ENCODE data around the gene IGF2R.

Gene IGF2R

DNA sequence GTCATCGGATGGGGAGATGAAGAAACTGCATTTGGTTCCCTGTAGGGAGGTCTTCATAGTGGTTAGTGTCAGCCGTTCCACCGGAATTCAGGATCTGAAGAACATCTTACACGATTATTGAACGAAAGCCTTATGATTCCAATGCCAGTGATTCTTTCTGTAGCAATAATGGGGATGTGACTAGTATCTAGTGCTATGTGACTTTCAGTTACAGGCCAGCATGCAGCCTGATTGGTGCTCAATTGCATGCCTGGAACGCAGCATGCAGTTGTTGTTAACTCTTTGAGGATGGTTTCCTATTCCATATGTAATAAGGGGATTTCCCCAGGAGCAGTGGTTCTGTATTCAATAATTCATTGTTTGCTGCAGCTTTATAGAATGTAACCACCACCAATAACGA lies 81.1 kb downstream of the IGF2R start:
- no peak for DNase-seq

DNA sequence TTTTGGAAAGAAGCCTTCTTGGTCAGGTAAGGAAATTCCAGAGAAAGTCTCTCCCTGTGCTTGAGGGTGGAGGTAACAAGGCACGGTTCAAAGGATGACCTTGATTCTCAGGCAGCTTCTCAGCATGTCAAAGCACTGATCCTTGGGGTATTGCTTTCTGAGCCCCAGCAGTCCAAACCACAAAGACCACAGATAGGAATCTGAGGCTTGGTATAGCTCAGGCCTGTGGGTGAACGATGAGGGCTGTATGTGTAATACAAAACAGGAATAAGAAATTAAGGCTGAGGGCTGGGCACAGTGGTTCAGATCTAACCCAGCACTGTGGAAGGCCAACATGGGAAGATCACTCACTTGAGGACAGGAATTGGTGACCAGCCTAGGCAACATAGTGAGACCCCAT lies 82.5 kb downstream of the IGF2R start:
- no peak for DNase-seq

DNA sequence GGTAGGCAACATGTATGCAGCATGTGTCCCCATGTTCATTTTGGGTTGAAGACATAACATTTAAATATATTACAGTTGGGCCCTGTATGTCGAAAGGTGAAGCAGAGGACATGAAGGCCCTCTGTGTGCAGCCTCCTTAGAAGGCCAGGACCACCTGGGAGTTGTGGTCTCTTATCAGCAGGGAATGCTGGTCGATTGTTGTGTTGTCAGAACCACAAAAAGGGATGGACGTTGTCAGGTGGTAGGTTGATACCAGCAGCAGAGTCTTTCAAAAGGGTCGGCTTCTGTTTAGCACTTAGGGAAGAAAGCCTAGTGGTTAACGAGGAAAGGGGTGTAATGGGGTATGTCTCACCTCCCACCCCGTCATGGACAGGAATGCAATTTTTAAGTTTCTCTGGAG lies 85.4 kb downstream of the IGF2R start:
- DNase-seq: no peak

DNA sequence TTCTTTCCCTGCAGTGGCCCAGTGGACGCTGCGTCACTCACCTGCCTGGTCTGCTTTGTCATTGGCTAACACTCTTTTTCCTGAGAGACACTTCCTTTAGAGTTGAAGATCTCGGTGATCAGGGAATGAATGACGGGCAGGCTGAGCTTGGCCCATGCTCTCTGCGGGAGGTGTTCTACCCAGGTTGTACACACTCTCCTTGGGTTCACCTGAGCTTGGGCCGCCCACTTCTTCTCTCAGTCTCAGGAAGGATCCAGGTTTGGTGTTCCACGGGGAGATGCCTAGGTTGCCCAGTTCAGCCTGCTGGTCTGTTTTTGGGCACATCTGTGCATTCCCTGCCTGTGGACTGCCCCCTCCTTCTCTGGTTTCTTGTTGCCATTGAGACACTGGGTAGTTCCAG lies 86.0 kb downstream of the IGF2R start:
- no peak for DNase-seq

DNA sequence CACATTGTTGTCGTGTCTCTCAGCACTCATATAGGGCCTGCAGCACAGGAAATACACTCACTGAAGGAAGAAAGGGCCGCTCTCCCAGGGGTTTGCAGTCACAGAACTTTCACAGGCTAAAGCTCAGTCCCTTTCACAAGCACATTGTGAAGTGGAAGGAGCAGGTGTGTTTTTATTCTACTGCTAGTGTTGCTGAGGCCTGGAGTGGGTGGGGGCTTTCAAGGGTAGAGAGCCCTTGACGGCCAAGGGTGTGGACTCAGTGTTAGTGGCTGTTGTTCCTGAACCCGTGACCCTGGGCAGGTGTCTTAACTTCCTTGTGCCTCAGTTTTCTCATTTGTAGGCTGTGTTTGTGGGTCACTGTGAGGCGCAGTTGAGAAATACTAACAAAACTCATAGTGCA lies 86.5 kb downstream of the IGF2R start:
- DNase-seq: no peak

DNA sequence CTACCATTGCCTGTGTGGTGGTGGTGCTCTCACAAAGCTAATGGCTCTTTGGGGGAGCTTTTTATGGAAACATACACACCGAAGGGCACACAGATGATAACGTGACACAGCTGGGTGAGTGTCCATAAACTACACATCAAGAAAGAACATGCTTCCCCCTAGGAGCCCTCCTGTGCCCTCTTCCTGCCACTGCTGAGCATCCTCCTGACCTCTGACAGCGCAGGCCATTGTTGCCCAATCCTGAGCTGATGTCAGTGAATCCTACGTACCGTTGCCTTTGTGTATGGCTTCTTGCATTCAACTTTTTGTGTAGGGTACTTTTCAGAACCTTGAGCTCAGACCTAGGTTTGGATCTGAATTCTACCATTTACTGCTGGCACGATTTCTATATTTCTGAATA lies 86.9 kb downstream of the IGF2R start:
- DNase-seq: no peak

DNA sequence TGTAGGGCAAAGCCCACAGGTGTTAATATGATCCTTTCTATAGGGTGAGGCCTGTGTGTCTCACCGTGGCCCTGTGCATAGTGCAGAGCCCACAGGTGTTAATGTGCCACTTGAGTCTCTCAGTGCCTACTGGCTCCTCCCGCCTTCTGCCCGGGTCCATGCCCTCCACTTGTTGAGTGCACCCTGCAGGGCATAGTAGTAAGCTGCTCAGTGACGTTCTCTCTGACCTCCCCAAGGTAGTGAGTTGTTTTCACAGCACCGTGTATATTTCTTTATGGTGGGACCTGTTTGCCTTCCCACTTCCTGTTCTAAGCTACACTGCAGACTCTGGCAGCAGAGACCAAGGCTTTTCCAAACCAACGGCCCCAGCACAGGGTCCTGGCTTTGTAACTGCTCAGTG lies 88.2 kb downstream of the IGF2R start:
- no peak for DNase-seq

DNA sequence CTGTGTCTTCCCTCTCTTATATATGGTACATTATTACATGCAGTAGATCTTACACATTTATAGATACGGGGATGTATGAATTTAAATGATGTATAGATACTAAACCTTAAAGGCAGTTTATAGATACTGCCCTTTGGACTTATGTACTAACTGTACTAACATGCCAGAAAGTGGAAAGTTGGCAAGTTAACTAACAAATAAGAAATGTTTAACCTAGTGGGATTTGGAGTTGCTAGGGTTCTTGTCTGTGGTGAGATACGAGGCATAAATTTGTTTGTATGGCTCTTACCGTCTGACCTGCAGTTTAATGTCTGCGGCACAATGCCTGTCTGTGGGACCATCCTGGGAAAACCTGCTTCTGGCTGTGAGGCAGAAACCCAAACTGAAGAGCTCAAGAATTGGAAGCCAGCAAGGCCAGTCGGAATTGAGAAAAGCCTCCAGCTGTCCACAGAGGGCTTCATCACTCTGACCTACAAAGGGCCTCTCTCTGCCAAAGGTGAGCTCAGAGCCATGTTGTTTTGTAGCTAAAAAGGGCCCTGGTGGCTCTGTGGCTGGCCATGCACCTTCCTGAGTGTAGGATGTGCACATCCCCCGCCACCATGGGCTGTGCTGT lies 89.8 kb downstream of the IGF2R start:
- no peak for DNase-seq

DNA sequence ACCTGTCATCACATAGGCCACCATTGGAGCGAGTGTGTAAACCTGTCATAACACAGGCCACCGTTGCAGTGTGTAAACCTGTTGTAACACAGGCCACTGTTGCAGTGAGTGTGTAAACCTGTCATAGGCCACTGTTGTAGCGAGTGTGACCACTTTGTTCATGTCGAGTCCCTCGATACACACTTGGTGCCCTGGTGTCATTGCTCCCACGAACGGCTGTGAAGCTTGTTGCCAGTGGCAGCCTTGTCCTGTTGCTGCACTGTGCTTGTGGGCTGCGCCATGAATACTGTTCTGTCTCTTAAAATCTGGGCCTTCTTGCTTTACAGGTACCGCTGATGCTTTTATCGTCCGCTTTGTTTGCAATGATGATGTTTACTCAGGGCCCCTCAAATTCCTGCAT lies 91.3 kb downstream of the IGF2R start:
- DNase-seq: no peak

DNA sequence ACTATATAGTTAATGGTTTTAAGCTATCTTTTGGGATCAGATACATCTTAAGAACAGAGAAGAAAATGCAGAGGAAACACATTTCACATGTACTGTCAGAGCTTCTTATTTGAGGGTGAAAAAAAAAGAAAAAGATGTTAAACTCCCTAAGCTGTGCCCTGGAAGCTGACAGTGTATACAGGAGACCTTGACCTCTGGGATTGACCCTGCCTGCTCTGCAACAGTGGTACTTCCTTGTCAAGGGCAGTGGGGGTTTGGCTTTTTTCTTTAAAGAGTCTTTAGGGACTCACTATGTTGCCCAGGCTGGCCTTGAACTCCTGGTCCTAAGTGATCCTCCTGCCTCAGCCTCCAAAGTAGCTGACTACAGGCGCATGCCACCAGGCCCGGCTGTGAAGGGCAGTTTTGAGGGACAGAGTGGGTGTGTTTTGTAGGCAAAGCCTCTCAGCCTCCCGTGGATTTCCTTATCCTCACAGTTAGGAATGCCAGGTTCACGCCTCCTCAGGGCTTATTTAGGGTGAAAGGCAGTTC lies 92.1 kb downstream of the IGF2R start:
- DNase-seq: no peak

DNA sequence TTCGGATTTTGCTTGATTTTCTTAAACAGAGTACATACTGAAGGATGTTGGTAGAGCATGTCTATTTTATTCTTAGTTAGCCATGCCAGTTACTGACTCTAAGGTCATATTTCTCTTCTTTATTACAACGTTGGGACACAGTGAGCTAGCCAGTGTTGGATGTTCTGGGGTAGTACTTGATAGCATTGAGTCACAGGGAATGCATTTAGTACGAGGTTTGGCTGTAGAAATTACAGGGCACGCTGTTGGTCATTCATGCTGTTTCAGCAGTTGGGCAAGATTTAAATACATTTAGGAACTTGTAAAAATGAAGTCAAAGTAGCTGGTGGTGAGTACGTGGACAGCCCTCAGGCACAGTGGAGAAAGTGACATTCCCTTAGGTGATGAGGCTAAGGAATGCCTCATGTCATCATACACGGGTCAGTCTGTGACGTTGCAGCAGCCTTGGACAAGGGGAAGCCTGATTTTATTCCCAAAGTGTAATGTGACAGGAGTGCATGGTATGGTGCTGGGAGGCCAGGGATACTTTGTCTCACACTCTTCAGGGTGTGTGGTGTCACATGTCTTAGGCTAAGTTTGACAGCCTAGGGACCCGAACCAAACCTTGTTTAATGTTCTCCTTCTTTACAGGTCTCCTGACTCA lies 95.0 kb downstream of the IGF2R start:
- DNase-seq: no peak

DNA sequence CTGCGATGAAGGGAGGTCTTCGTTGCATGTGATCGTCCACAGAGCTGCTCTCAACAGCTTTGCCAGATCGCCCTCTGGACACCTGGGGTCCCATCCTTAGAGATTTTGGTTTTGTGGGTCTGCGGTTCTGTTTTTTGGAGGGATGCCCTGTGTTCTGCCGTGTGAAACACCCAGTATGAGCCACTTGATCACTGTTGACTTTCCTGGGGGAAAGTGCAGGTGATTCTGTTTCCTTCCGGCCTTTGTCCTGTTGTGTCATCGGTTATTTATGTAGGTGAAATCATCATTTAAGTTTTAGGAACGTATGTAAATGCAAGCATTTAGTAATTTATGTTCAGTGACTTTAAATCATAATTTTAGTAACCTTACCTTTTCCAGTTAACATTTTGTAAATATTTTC lies 96.3 kb downstream of the IGF2R start:
- no peak for DNase-seq

DNA sequence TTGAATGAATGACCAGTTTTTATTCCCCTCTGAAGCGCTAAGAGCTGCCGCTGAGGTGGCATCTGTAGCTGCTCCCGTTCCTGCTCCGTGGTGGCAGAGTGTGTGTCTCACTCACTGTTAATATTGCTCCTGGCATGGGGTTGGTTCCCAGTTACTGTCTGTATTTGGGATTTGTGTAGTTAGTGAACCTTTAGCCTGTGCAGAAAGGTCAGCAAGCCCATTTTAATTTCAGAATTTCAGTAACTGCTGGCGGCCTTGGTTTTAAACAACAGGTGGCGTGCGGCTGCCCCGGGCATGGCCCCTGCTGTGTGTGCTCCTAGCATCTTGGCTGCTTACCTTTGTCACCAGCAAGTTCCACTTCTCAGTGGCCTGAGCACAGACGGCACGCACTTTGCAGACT lies 98.7 kb downstream of the IGF2R start:
- no peak for DNase-seq

DNA sequence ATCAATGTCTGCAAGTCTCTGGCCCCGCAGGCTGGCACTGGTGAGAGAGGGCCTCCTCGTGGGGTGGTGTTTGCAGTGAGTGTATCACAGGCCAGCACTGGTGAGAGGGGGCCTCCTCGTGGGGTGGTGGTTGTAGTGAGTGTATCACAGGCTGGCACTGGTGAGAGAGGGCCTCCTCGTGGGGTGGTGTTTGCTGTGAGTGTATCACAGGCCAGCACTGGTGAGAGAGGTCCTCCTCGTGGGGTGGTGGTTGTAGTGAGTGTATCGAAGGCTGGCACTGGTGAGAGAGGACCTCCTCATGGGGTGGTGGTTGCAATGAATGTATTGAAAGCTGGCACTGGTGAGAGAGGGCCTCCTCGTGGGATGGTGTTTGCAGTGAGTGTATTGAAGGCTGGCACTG lies 99.5 kb downstream of the IGF2R start:
- DNase-seq: no peak

DNA sequence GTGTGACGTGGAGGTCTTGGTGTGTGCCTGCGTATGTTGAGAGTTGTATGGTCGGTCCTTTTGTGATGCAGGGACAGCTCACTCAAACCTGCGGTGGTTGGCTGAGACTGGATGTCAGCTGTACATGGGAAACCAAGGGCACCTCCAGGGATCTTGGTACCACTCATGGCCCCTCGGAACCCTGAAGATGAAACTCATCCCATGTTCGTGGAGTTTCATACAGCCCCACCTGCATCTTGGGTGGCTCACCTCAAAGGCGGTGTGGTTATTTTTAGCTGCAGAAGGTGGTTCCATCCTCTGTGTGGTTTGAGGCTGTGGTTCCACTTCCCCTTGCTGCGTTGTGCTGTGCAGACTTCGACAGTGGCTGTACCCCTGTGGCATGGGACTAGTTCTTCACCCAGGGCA lies 100.2 kb downstream of the IGF2R start:
- DNase-seq: no peak

DNA sequence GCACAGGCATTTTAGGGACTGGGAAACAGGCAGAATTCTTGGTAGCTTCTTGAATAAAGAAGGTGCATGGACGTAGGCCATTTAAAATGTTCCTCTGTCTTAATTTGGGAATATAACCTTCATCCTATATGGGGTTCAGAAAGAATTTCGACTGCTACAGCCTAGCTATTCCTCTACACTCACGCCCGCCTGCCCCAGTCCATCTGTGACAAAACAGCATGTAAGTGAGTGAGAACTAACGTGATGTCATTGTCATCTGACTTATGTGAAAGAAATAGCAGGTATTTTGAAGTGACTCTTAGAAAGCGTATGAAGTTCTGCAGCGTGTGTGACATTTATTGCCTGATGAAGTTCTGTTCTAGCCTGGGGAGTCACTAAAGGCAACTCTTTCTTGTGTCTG lies 100.6 kb downstream of the IGF2R start:
- no peak for DNase-seq

DNA sequence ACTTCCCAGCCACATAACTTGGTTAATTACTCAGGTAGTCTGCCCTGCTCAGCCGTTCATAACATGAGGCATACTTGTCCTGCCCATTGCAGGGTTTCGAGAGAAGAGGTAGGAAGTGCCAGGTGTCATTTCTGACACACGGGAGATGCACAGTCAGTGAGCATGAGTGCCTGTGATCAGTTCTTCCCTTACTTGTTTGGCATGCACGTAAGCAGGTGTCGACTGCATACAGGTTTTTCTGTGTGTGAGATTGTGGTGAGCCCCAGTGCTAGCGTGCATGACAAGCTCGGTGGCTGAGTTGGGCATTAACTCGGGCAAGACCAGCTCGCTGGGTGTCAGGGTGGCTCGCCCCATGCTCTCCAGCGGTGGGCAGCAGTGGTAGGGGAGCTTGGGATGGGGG lies 101.5 kb downstream of the IGF2R start:
- DNase-seq: no peak

DNA sequence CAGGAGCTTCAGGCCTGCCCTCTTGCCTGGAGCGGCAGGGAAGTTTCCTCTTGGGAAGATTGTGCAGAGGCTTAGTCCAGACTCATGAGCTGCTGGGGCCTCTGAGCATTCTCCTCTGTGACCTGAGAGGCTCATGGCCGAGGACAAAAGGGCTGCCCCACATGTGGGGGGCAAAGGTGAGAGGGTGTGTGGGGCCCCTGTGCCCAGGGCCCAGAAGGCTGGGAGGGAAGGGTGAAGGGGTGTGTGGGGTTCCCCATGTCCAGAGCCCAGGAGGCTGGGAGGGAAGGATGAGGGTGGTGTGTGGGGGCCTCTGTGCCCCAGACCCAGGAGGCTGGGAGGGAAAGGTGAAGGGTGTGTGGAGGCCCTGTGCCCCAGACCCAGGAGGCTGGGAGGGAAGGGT lies 101.9 kb downstream of the IGF2R start:
- DNase-seq: no peak

DNA sequence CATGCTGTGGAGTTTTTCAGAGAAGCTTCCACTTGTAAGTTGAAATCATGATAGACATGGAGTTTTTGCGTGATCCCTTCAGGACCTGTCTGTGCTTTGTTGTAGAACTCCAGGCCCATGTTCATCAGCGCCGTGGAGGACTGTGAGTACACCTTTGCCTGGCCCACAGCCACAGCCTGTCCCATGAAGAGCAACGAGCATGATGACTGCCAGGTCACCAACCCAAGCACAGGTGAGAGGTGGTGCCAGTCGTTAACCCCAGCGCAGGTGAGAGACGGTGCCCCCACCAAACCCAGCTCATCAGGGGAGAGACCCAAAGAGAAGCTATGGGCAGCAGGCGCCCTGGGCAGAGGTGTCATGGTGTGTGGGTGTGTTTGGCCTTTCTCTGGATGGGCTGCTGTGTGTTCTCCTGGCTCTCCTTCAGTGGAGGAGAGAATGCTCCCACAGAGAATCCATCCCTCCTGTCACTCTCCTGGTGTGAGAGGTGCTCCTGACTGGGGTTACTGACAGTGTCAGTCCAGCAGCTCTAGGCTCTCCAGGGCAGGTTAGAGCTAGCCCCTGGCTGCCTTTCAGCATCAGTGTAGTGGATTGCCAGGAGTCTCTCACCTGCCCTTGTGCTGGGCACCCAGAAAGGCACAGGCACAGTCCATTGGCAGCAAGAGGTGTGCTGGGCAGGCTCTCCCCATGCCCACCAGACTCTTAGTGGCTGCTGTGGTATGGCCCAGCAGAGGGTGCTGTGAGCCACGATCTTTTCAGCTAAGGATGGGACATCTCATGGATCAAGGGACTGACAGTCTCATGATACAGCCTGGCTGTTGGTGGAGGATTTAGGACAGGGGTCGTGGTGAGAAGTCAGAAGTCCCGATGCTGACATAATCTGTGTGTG lies 103.2 kb downstream of the IGF2R start:
- no peak for DNase-seq

DNA sequence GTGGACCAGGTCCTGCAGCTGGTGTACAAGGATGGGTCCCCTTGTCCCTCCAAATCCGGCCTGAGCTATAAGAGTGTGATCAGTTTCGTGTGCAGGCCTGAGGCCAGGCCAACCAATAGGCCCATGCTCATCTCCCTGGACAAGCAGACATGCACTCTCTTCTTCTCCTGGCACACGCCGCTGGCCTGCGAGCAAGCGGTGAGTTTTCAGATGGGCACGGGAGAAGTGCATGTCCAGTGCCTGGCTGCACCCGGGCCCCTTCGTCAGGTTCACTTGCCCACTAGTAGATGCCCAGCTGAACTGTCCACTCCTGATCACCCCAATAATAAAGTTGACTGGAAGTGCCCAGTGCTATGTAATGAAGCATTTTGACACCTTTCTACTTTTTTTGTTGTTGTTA lies 104.4 kb downstream of the IGF2R start:
- no peak for DNase-seq

DNA sequence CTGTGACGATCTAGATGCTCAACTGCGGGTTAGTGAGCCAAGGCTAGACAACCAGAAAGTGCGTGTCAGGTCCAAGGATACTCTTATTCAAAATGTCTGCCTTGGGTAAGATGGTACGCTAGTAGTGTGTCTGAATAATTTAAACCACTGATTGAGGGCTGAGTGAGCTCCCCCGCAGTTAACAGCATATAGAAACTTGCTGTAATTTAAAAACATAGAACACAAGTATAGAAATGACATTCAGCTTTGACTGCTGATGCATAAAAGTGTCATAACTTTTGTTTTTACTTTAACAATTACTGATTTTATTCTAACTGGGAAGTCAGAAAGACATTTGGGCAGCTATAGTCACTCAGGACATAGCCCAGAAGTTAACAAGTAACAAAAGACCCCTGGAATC lies 107.1 kb downstream of the IGF2R start:
- no peak for DNase-seq

DNA sequence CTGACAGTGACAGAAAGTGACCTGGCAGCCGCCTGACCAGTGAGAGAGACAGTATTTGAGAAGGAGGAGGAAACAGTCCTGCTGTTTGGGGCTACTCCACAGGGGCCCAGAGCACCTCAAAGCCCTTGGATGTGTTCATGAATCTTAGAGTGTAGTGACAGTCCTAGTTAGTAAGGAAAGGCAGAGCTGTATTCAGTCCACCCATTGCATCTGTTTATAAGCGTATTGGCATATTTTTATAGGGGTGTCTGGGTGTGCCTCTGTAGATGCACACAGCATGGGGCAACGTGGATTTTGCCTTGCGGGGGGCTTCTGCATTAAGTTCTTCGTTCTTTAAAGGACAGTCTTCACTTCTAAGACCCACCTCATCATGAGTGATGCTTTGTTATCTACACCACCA lies 108.1 kb downstream of the IGF2R start:
- no peak for DNase-seq

DNA sequence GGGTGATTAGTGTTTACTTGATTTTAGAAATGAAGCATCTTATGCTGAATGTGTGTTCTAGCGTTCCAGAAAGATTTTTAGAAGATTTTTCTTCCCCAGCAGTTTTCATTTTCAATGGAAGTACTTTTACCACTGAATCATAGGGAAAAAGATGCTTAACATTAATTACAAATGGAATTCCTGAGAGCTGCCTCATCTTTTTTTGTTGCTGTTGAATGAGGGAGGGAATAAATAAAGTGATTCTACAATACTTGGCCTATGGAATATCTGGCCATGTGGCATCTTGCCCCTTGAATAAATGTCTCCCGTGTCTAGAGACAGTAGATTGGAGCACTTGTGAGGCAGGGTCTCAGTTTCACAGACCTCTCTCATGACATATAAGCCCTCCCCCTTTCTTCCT lies 108.6 kb downstream of the IGF2R start:
- no peak for DNase-seq

Data from activated CD4-positive, alpha-beta T cell treated with anti-CD3 and anti-CD28 coated beads, Interleukin-2, amount 50 U/mL, for 1 hour (primary cell).